HG03469 (cell line): ENCODE data around the gene XXYLT1.

Source experiments
- ATAC-seq: cut with Tn5 transposase; IDR thresholded peaks from one replicate; pipeline ENCODE4 v1.9.1; 2021; ENCODE audit warnings: mild to moderate bottlenecking, moderate library complexity, moderate number of reproducible peaks; ENCODE audit not compliant: unreplicated experiment

Gene XXYLT1

DNA sequence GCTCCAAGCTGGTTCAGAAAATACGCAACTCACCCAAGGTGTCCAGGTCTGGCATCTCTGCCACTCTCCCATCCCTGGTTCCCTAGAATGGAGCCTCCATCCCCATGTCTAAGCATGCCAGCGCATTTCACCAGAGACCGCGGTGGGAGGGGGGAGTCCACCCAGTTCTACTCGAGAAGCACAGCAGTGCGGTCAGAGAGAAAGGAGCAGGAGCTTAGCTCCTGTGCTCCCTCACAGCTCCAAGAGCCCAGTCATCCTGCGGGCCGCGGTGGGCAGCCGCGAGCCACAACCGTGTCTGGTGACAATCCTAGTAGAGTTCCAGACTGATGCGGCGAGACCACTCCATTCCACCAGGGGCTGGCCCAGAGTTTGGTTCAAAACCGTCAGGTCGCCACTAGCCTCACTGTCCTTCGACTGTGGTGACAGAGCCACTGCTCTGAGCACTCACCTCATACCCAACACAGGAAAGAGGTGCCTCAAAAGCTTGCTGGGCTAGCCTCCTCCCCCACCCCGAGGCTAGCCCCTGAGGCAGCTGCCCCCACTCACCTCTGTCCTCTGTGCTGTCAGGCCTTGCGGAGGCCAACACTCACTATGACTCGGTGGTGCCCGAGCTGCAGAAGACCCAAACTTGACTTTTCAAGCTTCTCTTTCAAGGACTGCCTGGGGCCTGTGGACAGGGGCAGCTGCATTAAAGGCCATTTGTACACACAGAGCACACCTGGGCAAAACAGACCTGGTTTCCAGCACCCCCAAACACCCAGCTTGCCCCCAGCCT lies 185.4 kb downstream of the XXYLT1 start:
- no peak for ATAC-seq

DNA sequence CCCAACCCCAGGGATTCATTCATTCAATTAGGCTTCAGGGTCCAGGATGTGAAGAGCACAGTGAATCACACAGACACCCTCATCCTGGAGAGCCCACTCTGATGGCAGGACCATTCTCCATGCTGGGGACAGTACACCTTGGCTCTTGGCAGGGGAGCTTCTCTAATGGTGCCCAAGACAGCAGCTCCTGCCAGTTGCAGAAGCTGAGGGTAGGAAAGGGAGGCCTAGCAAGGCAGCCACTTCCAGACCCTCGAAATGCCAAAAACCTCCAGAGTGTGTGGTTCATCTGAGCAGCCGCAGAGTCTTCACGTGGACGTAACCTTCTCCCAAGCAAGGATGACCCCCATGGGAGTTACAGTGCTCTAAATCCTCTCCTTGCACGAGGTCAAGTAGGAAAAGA lies 186.2 kb downstream of the XXYLT1 start:
- no peak for ATAC-seq

DNA sequence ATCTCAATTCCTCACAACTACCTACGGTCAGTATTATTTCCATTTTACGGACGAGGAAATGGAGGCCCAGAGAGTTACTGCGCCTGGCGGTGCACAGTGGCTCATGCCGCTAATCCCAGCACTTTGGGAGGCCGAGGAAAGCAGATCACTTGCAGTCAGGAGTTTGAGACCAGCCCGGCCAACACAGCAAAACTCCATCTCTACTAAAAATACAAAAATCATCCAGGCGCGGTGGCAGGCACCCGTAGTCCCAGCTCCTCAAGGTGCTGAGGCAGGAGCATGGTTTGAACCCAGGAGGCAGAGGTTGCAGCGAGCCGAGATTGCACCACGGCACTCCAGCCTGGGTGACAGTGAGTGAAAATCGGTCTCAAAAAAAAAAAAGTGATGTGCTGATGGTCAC lies 187.3 kb downstream of the XXYLT1 start:
- ATAC-seq: no peak

DNA sequence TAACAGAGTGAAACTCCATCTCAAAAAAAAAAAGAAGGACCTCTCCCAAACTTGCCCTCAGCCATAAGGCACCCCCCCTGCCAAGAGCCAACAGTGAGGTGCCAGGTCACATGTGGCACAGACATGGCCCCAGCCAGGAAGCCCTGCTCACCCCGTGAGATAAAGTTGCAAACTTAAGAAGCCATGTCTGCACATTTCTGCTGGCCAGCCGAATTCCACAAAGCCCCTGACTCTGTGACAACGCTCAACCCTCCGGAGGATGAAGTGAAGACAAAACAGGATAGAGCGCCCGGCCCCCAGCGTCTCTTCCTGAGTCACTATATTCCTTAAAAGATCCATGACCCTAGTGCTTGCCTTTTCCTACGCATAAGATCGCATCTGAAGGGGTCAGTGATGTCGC lies 188.1 kb downstream of the XXYLT1 start:
- ATAC-seq: no peak

DNA sequence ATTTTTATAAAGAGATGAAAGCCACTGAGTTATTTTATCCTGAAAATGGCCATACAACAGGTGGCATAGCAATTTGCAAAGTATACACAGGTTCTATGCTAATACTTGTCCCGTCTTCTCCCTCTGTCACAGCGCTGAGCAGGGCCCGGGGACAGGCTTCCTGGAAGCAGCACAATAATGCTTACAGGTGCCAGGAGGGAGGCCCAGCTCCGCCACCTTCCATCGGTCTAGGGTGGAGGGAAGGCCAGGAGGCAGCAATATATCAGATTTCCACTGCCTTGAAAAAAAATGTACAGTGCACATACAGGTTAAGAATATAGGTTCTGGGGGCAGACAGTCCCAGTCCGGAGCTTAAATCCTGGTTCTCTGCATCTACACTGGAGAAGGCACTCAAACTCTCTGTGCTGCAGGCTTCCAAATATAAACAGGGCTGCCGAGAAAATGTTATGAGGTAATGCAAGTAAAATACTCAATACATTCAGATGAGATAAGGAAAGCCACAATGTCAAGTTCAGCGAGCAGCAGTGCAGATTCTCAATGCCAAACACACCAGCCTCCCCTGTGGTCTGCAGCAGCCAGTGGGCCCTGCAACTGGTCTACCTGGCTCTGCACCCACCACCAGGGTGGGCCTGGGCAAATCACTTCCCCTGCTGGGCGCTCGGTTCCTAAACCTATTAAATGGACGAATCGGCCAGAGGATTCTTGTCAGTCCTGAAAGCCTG lies 189.6 kb downstream of the XXYLT1 start:
- ATAC-seq: no peak

DNA sequence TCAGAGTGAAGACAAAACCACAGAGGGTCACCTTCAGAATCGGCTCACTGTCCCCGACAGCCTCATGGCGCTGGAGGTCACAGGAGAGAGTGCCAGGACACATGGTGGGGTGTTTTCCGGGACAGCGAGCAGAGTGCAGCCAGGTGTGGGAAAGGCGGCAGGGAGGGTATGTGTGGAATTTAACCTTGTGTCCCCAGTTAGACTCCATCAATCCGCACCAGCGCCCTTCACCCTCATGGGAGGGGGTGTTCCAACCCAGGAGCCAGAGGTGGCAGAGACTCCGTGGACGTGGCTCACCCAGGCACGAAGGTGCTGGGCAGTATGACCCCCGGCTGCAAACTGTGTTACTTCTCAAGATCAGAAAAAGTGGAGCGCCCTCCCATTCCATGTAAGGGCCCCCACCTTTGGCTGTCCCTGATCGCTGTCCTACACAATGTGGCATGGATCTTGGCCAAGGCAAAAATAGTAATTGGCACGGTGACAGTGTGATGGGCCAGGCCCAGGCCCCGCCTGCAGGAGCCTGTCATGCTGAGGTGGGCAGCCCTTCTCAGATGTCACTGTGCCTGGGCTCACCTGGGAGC lies 190.3 kb downstream of the XXYLT1 start:
- no peak for ATAC-seq

DNA sequence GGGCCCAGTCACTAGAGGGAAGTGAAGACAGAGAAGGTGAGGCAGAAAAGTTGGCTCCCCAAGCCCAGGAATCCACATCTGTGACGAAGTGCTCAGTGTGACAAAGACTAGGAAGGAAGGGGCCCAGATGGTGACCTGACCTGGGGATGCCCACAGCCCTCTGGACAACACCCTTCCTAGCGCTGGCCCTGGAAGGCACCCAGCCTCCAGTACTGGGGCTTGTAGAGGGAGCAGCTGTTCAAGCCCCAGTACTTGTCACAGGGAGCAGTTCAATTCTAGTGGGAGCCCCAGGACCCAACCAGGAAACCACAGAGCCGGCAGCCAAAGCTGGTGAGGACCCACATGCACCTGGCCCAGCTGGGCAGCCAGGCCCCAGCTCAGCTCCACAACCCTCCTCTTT lies 190.8 kb downstream of the XXYLT1 start:
- ATAC-seq: no peak

DNA sequence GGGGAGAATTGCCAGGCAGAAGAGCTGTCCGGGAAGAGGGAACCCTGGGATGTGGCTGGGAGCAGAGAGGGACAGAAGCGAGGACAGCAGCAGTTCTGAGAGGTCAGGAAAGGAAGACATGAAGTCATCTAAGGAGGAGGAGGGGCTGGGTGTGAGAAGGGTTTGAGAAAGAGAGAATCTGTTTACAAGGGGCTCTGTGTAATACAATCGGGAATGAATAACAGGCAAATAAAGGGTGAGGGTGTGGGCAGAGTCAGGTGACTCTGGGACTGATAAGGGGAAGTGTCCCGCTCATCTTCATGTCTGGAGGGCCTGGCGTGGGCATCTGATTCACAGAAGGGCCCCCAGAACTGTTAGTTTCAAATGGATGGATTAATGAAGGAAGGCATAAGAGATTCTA lies 191.3 kb downstream of the XXYLT1 start:
- no peak for ATAC-seq

DNA sequence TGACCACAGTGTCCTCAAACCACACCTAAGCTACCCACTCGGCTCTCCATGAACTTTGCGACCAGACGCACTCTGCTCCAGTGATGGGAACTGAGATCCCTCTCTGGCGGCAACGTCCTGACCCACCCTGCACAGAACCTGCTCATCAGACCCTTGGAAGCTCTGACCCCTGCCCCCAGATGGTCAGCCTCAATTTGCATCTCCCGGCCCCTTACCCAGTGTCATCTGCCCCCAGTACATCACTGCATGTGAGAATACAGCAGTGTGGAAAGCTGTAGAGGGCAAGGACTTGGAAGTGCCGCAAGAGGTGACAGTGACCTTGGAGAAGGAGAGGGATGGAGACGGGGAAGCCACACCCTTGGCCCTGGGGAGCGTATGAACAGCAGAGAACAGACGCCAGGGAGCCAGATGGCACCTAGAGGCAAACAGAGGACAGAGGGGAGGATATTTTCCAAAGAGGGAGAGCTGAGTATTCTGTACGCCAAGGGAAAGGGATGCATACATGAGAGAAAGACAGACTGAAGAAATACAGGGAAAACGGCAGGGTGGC lies 192.0 kb downstream of the XXYLT1 start:
- no peak for ATAC-seq

DNA sequence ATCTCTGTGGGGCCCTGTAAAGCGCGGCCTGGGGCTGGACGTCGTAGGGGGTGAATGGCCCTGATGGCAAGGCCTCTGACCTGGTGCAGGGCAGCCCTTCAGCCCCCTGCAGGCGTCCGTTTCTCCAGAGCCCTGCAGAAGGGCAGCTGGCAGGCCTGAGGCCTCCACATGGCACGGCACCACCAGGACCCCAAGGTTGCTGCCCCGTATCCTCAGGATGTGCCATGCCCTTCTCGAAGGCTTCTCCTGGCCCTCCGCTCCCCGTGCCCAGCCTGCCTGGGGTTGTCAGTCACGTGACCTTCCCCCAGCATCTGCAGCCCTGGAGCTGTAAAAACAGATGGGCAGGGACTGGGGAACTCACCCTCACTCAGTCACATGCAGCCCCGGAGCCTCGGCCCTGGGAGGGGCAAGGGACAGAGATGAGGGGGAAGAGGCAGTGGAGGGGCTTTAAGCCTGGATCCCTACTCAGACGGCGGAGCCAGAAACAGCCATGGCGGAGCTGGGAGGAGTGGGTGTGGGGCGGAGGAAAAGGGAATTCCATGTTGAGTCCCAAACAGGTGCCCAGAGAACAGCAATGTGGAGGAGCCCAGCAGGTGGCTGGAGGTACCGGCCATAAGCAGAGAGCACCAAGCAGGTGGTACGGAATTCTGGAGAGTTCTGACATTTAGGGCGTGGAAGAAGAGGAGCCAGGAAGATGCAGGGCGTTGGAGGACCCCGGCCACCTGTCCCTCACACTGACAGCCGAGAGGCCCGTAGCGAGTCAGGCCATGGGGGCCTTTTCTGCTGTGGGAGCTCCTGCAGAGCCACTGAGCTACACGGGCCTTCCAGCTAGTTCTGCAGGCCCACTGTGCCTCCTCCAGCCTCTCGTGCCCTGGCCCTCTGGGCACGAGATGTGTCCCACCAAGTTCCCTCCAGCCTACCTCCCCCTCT lies 193.1 kb downstream of the XXYLT1 start:
- ATAC-seq: no peak

DNA sequence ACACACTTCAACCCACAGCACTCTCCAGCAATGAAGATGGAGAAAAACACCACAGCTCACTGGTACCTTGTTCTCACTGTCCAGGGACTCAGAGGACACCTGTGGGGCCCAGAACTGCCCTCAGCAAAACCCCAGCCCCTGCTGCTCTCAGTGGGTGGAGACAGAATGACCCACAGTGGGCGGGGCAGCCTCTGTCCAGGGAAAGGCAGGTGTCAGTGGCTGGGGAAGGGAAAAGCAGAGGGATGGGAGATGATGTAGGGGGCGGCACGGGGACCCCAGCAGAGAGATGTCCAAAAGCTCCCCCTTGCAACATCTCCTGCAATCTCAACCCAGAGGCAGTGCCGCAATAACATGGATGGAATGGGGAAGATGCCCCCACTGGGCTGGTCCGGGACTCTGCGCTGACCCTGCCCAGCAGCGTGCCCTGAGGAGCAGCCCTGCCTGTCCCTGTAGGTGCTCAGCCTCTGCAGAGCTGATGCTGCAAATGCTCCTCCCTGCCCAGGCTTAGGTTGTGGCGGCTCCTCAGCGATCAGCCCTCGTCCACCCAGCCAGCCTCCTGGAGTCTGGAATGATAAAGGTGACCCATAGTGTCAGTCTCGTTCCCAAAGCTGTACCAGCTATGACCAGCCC lies 193.9 kb downstream of the XXYLT1 start:
- no peak for ATAC-seq

DNA sequence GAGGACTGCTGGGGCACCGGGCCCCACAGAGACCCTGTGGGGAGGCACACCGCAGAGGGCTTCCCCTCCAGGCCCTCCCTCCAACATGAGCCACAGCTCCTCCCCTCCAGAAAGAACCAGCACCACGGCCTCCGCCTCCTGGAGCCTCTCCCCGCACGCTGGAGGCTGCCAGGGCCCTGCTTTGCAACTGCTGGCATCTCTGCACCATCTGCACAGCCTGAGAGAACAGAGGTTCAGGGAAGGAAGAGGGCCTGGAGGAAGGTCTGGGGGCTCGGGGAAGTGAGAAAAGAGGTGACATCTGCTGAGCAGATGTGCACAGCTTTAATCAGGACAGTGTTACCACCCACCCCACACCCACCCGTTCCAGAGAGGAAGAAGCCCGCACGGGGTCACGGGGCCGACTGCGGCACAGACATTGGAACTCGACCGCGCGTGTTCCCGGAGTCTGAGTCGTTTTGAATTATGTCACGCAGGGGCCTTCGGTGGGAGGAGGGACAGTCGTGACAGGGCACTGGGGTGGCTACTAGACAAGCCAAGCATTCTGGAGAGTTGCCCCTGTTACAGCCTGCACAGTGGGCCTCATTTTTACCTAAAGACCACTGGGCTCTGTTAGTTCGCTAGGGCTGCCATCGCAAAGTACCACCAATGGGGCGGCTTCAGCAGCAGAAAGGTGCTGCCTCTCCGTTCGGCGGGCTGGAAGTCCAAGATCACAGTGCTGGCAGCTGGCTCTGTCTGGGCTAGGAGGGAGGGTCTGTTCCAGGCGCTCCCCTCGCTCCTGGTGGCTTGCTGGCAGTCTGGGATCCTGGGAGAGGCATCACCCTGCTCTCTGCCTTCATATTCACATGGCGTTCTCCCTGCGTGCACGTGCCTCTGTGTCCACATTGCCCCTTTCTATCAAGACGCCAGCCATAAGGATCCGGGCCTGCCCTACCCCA lies 194.8 kb downstream of the XXYLT1 start:
- no peak for ATAC-seq

DNA sequence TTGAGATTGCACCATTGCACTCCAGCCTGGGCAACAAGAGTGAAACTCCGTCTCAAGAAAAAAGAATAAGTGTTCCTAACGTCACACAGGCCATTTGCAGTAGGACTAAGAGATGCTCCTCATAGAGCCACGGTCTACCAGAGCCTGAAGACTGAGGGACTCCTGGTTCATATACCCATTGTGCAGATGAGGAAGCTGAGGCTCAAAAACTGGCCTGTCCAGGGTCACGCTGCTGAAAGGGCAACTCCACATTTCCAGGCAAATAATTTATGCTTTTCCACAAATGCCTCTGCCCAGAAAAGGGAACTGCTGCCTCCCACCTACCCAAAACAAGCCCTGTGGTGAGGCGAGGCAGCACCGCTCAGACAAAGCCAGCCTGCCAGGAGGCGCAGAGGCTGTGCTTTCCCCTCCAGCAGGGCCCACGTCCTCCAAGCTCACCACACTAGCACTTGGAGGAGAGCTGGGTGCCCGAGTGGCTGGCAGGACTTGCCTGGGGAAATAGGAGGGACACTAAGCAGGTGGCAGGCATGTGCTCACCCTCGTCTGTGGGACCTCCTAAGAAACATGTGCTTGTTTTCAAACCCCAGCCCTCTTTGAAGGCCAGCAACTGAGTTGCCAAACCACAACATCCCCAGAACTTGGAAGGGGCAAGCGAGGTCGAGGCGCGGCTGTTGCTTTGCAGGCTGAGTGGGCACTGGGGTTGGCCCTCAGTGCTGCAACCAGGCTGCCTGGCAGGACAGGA lies 195.6 kb downstream of the XXYLT1 start:
- no peak for ATAC-seq

DNA sequence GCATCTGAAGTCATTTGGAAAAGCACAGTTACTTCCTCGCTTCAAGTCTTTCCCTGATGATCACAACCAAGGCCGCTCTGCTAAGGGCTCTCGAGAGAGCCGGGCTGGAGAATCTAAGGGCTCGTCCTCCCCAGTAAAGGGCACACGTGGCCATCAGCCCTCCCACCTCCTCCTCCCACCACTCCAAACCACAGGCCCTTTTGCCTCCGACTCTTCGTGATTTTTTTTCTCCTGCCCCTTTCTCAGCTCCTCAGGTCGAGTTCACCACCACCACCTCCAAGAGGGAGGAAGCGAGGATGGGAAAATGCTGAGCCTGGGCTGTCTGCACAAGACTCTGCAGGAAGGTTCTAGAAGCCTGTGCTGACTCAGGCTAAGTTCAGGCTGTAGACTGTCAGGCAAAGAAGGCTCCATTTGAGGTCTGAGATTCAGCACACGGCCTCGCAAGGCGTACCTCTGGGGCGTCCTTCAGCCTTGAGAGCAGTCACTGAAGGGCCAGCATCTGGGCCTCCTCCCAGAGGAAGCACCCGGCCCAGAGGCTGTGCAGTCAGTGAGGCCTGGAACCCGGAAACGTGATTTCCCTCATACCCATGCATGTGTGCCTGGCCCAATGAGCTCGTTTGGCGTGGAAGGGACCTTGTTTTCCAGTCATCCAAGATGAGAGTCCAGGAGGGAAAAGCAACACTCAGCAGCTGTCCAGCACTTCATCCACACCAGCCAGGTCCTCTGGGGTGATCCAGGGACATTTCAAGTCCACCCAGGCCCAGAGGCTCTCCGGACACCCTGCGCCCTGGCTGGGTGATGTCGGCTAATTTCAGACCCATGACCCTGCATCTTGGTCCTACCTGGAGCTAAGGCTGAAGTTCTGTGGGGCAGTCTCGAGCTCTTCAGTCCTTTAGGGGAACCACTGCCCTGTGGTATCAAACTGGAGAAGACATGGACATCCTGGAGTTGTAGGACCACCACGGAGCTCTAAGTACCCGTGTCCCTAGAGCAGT lies 196.8 kb downstream of the XXYLT1 start:
- no peak for ATAC-seq

DNA sequence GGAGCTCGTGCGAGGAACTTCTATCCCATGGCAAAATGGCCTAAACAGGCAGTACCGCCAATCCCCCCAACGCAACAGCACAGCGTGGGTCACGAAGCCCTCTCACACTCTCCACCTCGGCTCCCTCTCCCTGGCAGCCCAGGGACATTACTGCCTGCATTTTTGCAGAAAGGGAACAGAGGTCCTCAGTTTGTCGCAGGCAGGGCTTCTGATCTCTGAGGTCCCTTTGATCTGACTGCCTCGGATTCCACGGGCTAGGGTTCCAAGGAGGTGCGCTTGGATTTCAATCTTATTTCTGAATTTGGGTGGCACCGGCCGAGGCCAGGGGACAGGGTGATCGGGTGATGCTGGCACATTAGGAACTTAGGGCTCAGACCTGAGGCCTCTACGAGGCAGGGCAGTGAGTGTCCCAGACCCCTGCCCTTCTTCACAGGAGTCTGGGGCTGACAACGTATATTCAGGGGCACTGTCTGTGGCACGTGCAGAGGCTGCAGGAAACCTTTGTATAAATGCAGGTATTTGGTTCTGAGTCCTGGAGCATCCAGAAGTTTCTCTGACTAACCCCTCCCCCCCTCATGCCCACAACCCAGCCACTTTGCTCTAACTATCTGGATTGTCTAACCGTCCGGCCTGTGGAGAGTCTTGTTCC lies 197.9 kb downstream of the XXYLT1 start:
- no peak for ATAC-seq

DNA sequence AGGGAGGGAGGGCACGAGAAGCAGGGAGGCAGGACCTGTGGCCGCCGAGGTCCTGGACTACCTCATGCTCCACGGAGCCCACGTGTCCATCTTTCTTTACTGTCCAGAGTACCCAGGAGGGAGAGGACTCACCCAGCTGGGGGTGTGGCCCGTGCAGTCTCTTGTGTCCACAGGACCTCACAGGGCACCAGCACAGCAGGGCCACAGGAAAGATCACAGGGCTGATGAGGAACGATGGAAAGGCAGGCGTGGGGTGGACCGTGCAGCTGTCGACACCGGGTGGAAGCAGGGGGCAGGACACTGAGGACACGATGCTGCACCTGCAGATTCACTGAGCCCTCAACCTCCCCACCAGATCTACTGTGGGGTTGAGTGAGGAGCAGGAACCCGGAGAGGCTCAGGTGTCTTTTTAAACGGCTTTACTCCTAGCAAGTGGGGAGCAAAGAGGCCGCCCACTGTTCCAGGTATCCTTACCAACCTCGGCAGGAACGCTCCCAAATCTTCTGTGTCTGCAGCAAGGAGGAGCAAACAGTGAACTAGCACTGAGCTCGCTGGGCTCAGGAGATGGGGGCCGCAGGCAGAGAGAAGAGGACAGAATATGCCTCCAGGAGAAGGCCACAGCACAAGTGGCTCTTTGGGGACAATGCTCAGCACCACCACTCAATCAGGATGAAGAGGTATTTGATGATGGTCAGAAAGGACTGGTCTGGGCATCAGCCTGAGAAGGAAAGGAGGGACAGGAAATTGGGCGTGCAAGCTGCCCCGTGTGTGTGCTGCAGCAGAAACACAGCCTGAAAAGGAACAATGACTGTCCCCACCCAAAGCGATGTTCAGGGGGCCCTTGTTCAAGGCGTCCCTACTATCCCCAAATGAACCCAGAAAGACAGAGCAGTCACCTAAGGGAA lies 198.8 kb downstream of the XXYLT1 start:
- ATAC-seq: no peak
